HepG2 (cell line): ENCODE measurements around the gene ANKRD10. TPM values are rescaled to one million over a fixed set of nuclear protein-coding genes. Genes with fewer than 3 reads are reported as not detected.
A peak's percentile ranks its signal among the peaks of the same experiment; 100 is the strongest.

Experiments used
- BRD4 ChIP-seq: sonication (generic); formaldehyde crosslinking; IDR thresholded peaks from 2 replicates; pipeline ENCODE4 v1.4.0; 2020; ENCODE audit warnings: missing genetic modification reagents
- HMG20B ChIP-seq: conservative IDR thresholded peaks from 2 replicates; pipeline ENCODE4 v1.6.1; 2016; ENCODE audit warnings: missing genetic modification reagents, missing compliant biosample characterization
- MYC ChIP-seq: sonication (generic); formaldehyde crosslinking; IDR thresholded peaks from 2 replicates; pipeline ENCODE4 v1.9.0; 2021; ENCODE audit warnings: missing genetic modification reagents, borderline replicate concordance
- SALL1 ChIP-seq: sonication (generic); formaldehyde crosslinking; IDR thresholded peaks from 2 replicates; pipeline ENCODE4 v1.8.0; 2022; ENCODE audit warnings: mild to moderate bottlenecking, missing genetic modification reagents
- ZNF121 ChIP-seq: sonication (generic); formaldehyde crosslinking; IDR thresholded peaks from 2 replicates; pipeline ENCODE4 v1.5.0; 2020; ENCODE audit warnings: mild to moderate bottlenecking, missing genetic modification reagents
- ZNF530 ChIP-seq: sonication (generic); formaldehyde crosslinking; IDR thresholded peaks from 2 replicates; pipeline ENCODE4 v1.5.0; 2020; ENCODE audit warnings: low read depth, mild to moderate bottlenecking, missing genetic modification reagents
- ZNF614 ChIP-seq: IDR thresholded peaks from 2 replicates; pipeline ENCODE4 v1.6.1; 2018; ENCODE audit warnings: missing biosample characterization, missing genetic modification reagents, inconsistent platforms, borderline replicate concordance
- ZNF616 ChIP-seq: sonication (generic); formaldehyde crosslinking; IDR thresholded peaks from 2 replicates; pipeline ENCODE4 v1.5.0; 2020; ENCODE audit warnings: low read depth, mild to moderate bottlenecking, missing genetic modification reagents
- ZSCAN21 ChIP-seq: sonication (generic); formaldehyde crosslinking; IDR thresholded peaks from 2 replicates; pipeline ENCODE4 v1.8.0; 2022; ENCODE audit warnings: mild to moderate bottlenecking, missing genetic modification reagents, moderate library complexity, borderline replicate concordance
- polyA plus RNA-seq, 8 experiments: library from polyadenylated mRNA; depleted of rRNA in 3 of 8; stranded (reverse) in 7 of 8; unstranded in 1 of 8; fragments of >200 nt; fragmentation: Illumina TruSeq in 4 of 8; extraction: Trizol in 4 of 8; gene quantifications; 2 replicates each; pipeline versions ENCODE4 v1.2.1 to v1.2.3, GENCODE V29; 2011 to 2016; ENCODE audit warnings: low read depth in 4 of 8, missing spikeins in 1 of 8, mixed read lengths in 1 of 8; ENCODE audit not compliant: insufficient read depth in 1 of 8
- total RNA-seq, 5 experiments: library from RNA; depleted of rRNA; stranded (reverse); fragments of >200 nt; fragmentation: Illumina TruSeq; extraction: Trizol; gene quantifications; 2 replicates each; pipeline ENCODE4 v1.2.3, GENCODE V29; 2016; ENCODE audit warnings: low read depth in 1 of 5
- TF ChIP-seq, protein P1 (sequence below): sonication (generic); formaldehyde crosslinking; IDR thresholded peaks from 2 replicates; pipeline ENCODE4 v1.5.0; 2020; ENCODE audit warnings: mild to moderate bottlenecking, missing genetic modification reagents, borderline replicate concordance
- TF ChIP-seq, protein P2 (sequence below): sonication (generic); formaldehyde crosslinking; IDR thresholded peaks from 2 replicates; pipeline ENCODE4 v1.5.0; 2020; ENCODE audit warnings: mild to moderate bottlenecking, missing genetic modification reagents
- TF ChIP-seq, protein P3 (sequence below): sonication (generic); formaldehyde crosslinking; IDR thresholded peaks from 2 replicates; pipeline ENCODE4 v1.5.0; 2020; ENCODE audit warnings: mild to moderate bottlenecking, missing genetic modification reagents, moderate library complexity
- TF ChIP-seq, protein P4 (sequence below): IDR thresholded peaks from 2 replicates; pipeline ENCODE4 v1.6.1; 2016; ENCODE audit warnings: missing compliant biosample characterization, missing genetic modification reagents, borderline replicate concordance

ANKRD10 gene
- total and polyA plus RNA-seq, 2 of the 13 experiments (the other 11 are each of a cell fraction or from before 2014, with no cell fraction given) = 108 to 115 TPM

DNA sequence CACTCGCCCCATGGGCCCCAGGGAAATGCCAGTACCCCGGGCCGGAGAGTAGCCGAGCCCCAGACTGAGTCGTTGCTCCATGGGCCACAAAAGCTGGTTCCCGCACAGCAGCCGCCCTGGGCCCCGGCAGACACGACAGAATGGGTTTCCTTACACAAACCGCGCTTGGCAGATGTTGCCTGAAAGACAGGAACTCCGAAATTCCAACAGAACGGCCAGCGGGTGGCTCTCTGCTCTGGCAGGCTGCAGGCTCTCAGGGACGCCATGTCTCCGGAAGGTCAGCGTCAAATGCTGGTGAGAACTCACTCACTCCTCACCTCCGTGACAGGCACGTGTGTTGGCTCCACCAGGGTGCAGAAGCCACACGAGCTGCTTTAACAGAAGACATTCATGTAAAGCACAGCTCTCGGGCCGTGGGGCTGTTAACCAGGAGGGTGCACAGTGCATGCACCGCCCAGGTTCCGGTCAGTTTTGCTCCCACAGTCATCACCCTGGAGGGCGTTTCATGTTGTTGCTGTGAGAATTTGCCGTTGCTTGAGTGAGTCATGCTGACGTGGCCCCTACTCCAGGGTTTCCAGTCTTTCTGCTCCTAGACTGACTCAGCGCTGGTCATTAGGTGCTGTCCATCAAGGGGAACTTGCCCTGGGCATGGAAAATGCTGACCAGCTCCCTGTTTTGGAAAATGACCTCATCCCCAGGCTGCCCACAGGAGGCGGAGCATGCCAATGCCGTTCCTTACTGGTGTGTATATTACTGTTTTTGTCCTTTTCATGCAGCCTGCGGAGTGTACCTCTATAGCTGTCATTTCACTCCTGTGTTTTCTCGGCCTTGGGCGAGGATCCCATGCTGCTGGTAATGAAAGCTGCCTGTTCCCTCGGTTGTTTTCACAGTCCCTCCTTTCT lies 44.8 kb downstream of the ANKRD10 start (continued):
- TF ChIP-seq, protein P1, sequence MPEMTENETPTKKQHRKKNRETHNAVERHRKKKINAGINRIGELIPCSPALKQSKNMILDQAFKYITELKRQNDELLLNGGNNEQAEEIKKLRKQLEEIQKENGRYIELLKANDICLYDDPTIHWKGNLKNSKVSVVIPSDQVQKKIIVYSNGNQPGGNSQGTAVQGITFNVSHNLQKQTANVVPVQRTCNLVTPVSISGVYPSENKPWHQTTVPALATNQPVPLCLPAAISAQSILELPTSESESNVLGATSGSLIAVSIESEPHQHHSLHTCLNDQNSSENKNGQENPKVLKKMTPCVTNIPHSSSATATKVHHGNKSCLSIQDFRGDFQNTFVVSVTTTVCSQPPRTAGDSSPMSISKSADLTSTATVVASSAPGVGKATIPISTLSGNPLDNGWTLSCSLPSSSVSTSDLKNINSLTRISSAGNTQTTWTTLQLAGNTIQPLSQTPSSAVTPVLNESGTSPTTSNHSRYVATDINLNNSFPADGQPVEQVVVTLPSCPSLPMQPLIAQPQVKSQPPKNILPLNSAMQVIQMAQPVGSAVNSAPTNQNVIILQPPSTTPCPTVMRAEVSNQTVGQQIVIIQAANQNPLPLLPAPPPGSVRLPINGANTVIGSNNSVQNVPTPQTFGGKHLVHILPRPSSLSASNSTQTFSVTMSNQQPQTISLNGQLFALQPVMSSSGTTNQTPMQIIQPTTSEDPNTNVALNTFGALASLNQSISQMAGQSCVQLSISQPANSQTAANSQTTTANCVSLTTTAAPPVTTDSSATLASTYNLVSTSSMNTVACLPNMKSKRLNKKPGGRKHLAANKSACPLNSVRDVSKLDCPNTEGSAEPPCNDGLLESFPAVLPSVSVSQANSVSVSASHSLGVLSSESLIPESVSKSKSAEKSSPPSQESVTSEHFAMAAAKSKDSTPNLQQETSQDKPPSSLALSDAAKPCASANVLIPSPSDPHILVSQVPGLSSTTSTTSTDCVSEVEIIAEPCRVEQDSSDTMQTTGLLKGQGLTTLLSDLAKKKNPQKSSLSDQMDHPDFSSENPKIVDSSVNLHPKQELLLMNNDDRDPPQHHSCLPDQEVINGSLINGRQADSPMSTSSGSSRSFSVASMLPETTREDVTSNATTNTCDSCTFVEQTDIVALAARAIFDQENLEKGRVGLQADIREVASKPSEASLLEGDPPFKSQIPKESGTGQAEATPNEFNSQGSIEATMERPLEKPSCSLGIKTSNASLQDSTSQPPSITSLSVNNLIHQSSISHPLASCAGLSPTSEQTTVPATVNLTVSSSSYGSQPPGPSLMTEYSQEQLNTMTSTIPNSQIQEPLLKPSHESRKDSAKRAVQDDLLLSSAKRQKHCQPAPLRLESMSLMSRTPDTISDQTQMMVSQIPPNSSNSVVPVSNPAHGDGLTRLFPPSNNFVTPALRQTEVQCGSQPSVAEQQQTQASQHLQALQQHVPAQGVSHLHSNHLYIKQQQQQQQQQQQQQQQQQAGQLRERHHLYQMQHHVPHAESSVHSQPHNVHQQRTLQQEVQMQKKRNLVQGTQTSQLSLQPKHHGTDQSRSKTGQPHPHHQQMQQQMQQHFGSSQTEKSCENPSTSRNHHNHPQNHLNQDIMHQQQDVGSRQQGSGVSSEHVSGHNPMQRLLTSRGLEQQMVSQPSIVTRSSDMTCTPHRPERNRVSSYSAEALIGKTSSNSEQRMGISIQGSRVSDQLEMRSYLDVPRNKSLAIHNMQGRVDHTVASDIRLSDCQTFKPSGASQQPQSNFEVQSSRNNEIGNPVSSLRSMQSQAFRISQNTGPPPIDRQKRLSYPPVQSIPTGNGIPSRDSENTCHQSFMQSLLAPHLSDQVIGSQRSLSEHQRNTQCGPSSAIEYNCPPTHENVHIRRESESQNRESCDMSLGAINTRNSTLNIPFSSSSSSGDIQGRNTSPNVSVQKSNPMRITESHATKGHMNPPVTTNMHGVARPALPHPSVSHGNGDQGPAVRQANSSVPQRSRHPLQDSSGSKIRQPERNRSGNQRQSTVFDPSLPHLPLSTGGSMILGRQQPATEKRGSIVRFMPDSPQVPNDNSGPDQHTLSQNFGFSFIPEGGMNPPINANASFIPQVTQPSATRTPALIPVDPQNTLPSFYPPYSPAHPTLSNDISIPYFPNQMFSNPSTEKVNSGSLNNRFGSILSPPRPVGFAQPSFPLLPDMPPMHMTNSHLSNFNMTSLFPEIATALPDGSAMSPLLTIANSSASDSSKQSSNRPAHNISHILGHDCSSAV (CRISPR knock-in tag) = no peak
- 0 out of 2 replicates have a peak, but pooled peaks have one; percentile 54 for TF ChIP-seq ZNF616 (CRISPR knock-in tag)
- TF ChIP-seq ZSCAN21 (CRISPR knock-in tag) = peak; percentile 78; the same call in 1 of the 2 replicates
- TF ChIP-seq, protein P2, sequence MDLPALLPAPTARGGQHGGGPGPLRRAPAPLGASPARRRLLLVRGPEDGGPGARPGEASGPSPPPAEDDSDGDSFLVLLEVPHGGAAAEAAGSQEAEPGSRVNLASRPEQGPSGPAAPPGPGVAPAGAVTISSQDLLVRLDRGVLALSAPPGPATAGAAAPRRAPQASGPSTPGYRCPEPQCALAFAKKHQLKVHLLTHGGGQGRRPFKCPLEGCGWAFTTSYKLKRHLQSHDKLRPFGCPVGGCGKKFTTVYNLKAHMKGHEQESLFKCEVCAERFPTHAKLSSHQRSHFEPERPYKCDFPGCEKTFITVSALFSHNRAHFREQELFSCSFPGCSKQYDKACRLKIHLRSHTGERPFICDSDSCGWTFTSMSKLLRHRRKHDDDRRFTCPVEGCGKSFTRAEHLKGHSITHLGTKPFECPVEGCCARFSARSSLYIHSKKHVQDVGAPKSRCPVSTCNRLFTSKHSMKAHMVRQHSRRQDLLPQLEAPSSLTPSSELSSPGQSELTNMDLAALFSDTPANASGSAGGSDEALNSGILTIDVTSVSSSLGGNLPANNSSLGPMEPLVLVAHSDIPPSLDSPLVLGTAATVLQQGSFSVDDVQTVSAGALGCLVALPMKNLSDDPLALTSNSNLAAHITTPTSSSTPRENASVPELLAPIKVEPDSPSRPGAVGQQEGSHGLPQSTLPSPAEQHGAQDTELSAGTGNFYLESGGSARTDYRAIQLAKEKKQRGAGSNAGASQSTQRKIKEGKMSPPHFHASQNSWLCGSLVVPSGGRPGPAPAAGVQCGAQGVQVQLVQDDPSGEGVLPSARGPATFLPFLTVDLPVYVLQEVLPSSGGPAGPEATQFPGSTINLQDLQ = no peak
- TF ChIP-seq HMG20B (CRISPR knock-in tag) = no peak
- TF ChIP-seq, protein P3, sequence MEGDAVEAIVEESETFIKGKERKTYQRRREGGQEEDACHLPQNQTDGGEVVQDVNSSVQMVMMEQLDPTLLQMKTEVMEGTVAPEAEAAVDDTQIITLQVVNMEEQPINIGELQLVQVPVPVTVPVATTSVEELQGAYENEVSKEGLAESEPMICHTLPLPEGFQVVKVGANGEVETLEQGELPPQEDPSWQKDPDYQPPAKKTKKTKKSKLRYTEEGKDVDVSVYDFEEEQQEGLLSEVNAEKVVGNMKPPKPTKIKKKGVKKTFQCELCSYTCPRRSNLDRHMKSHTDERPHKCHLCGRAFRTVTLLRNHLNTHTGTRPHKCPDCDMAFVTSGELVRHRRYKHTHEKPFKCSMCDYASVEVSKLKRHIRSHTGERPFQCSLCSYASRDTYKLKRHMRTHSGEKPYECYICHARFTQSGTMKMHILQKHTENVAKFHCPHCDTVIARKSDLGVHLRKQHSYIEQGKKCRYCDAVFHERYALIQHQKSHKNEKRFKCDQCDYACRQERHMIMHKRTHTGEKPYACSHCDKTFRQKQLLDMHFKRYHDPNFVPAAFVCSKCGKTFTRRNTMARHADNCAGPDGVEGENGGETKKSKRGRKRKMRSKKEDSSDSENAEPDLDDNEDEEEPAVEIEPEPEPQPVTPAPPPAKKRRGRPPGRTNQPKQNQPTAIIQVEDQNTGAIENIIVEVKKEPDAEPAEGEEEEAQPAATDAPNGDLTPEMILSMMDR = peak; percentile 38; the same call in 1 of the 2 replicates
- TF ChIP-seq, protein P4, sequence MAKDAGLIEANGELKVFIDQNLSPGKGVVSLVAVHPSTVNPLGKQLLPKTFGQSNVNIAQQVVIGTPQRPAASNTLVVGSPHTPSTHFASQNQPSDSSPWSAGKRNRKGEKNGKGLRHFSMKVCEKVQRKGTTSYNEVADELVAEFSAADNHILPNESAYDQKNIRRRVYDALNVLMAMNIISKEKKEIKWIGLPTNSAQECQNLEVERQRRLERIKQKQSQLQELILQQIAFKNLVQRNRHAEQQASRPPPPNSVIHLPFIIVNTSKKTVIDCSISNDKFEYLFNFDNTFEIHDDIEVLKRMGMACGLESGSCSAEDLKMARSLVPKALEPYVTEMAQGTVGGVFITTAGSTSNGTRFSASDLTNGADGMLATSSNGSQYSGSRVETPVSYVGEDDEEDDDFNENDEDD (CRISPR knock-in tag) = peak; percentile 86
- peak; percentile 17; the same call in 1 of the 2 replicates for TF ChIP-seq MYC (CRISPR knock-in tag)
- TF ChIP-seq ZNF121 (CRISPR knock-in tag) = no peak; the same call in 1 of the 2 replicates
- no peak for TF ChIP-seq BRD4 (CRISPR knock-in tag)
- TF ChIP-seq ZNF614 (CRISPR knock-in tag) = peak; percentile 50; the same call in 1 of the 2 replicates
- no peak for TF ChIP-seq ZNF530 (CRISPR knock-in tag)
- peak; percentile 83 for TF ChIP-seq SALL1 (CRISPR knock-in tag)
